CD4-positive, alpha-beta memory T cell (primary cell): Measurements from ENCODE around the gene KCNQ1. TPM values are rescaled to one million over a fixed set of nuclear protein-coding genes. Genes with fewer than 3 reads are reported as not detected.

Source experiments
- CTCF ChIA-PET: fragments of 350-600 bp; sonication (Branson Sonifier 250); formaldehyde crosslinking; loops from one replicate; lab custom pipeline; 2021; ENCODE audit warnings: inconsistent platforms; ENCODE audit not compliant: partially characterized antibody; lab: Charles Lee
- POLR2A ChIA-PET: fragments of 350-600 bp; sonication (Branson Sonifier 250); formaldehyde crosslinking; loops from one replicate; lab custom pipeline; 2021; ENCODE audit not compliant: partially characterized antibody; lab: Charles Lee
- DNase-seq, 5 donors: peaks; one replicate each; pipeline versions ENCODE4 v3.0.0 to v3.0.0-alpha.2; 2020 to 2022; ENCODE audit warnings: mixed read lengths in 1 of 5
- H3K27ac ChIP-seq: one replicate; pipeline ENCODE4 v1.7.0; 2013; ENCODE audit warnings: low read depth, low read length
- H3K27me3 ChIP-seq: 2 replicates; pipeline ENCODE4 v1.7.0; 2013; ENCODE audit warnings: mild to moderate bottlenecking, low read length, moderate library complexity; ENCODE audit not compliant: insufficient read depth
- H3K36me3 ChIP-seq: 2 replicates; pipeline ENCODE4 v1.7.0; 2013; ENCODE audit warnings: mild to moderate bottlenecking, low read length, moderate library complexity; ENCODE audit not compliant: insufficient read depth
- H3K4me1 ChIP-seq: 2 replicates; pipeline ENCODE4 v1.7.0; 2013; ENCODE audit warnings: mild to moderate bottlenecking, low read length, moderate library complexity; ENCODE audit not compliant: insufficient read depth
- H3K4me3 ChIP-seq, 2 donors: one replicate each; pipeline ENCODE4 v1.7.0; 2013; ENCODE audit warnings: low read length in 2 of 2, mild to moderate bottlenecking in 1 of 2
- H3K9me3 ChIP-seq, 2 donors: one replicate each; pipeline ENCODE4 v1.7.0; 2013; ENCODE audit warnings: low read length in 2 of 2, control low read depth in 1 of 2; ENCODE audit not compliant: control insufficient read depth in 1 of 2
- H3K27ac Mint-ChIP-seq, 7 donors: one replicate each; pipeline ENCODE4 v1.8.0; 2020 to 2021; ENCODE audit warnings: mixed read lengths in 7 of 7, mild to moderate bottlenecking in 6 of 7, inconsistent platforms in 3 of 7, moderate library complexity in 3 of 7
- H3K27me3 Mint-ChIP-seq, 2 donors: one replicate each; pipeline ENCODE4 v1.8.0; 2020 to 2021; ENCODE audit warnings: mixed read lengths in 2 of 2
- H3K36me3 Mint-ChIP-seq, 2 donors: one replicate each; pipeline ENCODE4 v1.8.0; 2020 to 2021; ENCODE audit warnings: mixed read lengths in 2 of 2, inconsistent platforms in 1 of 2, mild to moderate bottlenecking in 1 of 2
- H3K4me1 Mint-ChIP-seq, 4 donors: one replicate each; pipeline ENCODE4 v1.8.0; 2020 to 2021; ENCODE audit warnings: mixed read lengths in 4 of 4, mild to moderate bottlenecking in 1 of 4
- H3K4me3 Mint-ChIP-seq, 8 donors: one replicate each; pipeline ENCODE4 v1.8.0; 2020 to 2021; ENCODE audit warnings: mixed read lengths in 8 of 8, mild to moderate bottlenecking in 7 of 8, moderate library complexity in 6 of 8, inconsistent platforms in 3 of 8
- H3K9me3 Mint-ChIP-seq, 8 donors: one replicate each; pipeline ENCODE4 v1.8.0; 2020 to 2021; ENCODE audit warnings: mixed read lengths in 8 of 8, mild to moderate bottlenecking in 5 of 8, inconsistent platforms in 3 of 8, moderate library complexity in 1 of 8
- intact Hi-C: fragments of 100-400 bp; cut with micrococcal nuclease; formaldehyde crosslinking; loops from one replicate; pipeline ENCODE4 v1.15.1; 2023
- polyA plus RNA-seq, 2 donors: library from polyadenylated mRNA; unstranded; fragments of 300-500 nt; fragmentation: Illumina TruSeq; gene quantifications; one replicate each; pipeline ENCODE4 v1.2.3, GENCODE V29; 2021
- total RNA-seq, 2 experiments: library from RNA; stranded (reverse); gene quantifications; one replicate each; pipeline ENCODE4 v1.2.3, GENCODE V29; 2021

The KCNQ1 gene
- total and polyA plus RNA-seq, 4 experiments from 2014 or later = 5.4 to 21.7 (median 21.5) TPM

DNA sequence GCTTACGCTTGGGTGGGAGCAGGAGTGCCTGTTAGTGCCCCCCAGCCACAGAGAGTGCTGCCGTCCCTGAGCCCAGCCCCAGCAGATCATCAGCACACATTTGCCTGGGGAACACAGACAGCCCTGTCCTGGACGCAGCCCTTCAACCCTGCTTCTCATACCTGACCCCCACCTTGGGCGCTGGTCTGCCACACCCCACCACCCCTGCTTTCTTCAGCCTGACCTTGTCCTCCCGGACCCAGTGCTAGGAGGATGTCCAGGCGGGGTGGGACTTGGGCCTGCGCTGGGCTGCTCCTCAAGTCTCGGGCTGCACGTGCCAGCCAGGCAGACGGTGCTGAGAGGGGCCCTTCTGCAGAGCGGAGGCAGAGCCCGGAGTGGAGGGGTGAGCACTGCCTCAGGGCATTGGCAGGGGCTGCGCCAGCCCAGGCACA is 135.8 kb downstream of the KCNQ1 start:
- Histone ChIP-seq H3K4me3 (no peak overlapping the region), H3K9me3 (no peaks in the 10 kb centered on the region), H3K36me3 (no peaks in the 10 kb centered on the region), H3K27ac (no peak overlapping the region), H3K4me1 (no peaks in the 10 kb centered on the region), H3K27me3 (no peaks in the 10 kb centered on the region)
- H3K27me3 Mint-ChIP-seq = no peaks in the 10 kb centered on the region
- H3K27ac Mint-ChIP-seq = no peak overlapping the region
- no peaks in the 10 kb centered on the region for H3K9me3 Mint-ChIP-seq
- POLR2A ChIA-PET = no interaction called here
- intact Hi-C loops = no loop called here
- peaks cover 0 to 2% of the 10 kb centered on the region in 2 donors for H3K36me3 Mint-ChIP-seq
- no peaks in the 10 kb centered on the region for H3K4me1 Mint-ChIP-seq
- DNase-seq = no peak
- no peak overlapping the region for H3K4me3 Mint-ChIP-seq
- CTCF ChIA-PET = no interaction called here

DNA sequence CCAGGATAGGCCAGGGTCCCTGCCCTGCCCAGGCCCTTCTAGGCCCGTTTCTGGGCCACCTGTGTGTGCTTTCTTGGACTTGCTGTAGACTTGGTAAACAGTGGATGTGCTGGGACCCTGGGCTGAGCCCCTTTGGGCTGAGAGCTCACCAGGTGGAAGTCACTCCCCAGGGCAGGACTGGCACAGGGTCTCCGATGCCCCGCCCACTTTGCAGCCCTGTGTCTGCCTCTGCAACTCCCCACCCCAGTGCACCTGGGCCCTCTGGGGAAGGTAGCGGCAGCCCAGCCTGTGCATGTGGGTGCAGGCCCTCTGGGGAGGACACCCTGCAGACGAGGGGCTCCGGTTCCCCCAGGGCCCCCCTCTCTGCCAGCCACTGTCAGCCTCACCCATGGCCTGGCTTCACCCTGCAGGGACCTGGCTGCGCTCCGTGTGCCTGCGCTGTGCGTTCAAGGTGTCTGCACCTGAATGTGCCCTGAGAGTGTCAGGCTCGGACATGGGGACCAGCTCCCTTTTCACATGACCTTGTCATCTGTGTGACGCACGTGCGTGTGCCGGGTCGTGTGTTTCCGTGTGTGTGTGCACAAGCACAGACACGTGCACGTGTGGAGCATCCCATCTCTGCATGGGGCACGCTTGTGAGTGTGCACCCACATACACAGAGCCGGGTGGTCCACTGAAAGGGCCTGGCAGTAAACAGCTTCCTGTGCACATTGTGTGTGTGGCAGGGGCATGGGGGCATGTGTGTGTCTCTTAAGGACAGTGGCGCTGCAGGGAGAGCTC is 136.5 kb downstream of the KCNQ1 start:
- no peaks in the 10 kb centered on the region for H3K4me1 ChIP-seq
- no peak overlapping the region for H3K4me3 ChIP-seq
- no peak for DNase-seq
- no peaks in the 10 kb centered on the region for H3K36me3 ChIP-seq
- no peaks in the 10 kb centered on the region for H3K27me3 ChIP-seq
- no peaks in the 10 kb centered on the region for H3K9me3 Mint-ChIP-seq
- H3K36me3 Mint-ChIP-seq = peaks cover 0 to 2% of the 10 kb centered on the region in 2 donors
- no peak overlapping the region for H3K4me3 Mint-ChIP-seq
- H3K27ac ChIP-seq = no peak overlapping the region
- no peaks in the 10 kb centered on the region for H3K9me3 ChIP-seq
- ChIA-PET CTCF (no interaction called here), POLR2A (no interaction called here)
- no peaks in the 10 kb centered on the region for H3K27me3 Mint-ChIP-seq
- intact Hi-C loops = no loop called here
- H3K4me1 Mint-ChIP-seq = no peaks in the 10 kb centered on the region
- H3K27ac Mint-ChIP-seq = no peak overlapping the region

DNA sequence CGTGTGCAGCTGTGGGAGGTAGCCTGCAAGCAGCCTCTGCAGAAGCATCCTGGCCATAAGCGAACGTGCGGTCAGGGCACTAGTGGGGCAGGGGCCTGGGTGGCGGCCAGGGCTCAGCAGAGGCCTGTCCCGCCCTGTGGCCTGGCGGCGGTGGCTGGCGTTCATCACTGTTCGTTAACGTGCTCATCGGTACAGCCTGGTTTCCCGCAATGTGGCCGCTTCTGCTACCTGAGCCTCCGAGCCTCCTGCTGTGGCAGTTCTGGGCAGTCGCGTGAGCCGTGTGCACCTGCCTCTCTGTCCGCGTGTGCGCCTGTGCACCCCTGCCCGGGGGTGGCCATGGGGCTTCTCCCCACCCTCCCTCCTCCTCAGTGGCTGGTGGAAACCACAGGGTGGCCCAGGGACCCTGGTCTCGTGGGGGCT is 137.1 kb downstream of the KCNQ1 start:
- no peaks in the 10 kb centered on the region for H3K27me3 ChIP-seq
- Mint-ChIP-seq H3K9me3 (no peaks in the 10 kb centered on the region), H3K27me3 (no peaks in the 10 kb centered on the region), H3K4me1 (no peaks in the 10 kb centered on the region), H3K27ac (no peak overlapping the region), H3K4me3 (no peak overlapping the region), H3K36me3 (peaks cover 0 to 2% of the 10 kb centered on the region in 2 donors)
- intact Hi-C loops = no loop called here
- H3K9me3 ChIP-seq = no peaks in the 10 kb centered on the region
- DNase-seq = no peak
- ChIA-PET CTCF (no interaction called here), POLR2A (no interaction called here)
- H3K27ac ChIP-seq = no peak overlapping the region
- H3K4me3 ChIP-seq = no peak overlapping the region
- H3K4me1 ChIP-seq = no peaks in the 10 kb centered on the region
- H3K36me3 ChIP-seq = no peaks in the 10 kb centered on the region

DNA sequence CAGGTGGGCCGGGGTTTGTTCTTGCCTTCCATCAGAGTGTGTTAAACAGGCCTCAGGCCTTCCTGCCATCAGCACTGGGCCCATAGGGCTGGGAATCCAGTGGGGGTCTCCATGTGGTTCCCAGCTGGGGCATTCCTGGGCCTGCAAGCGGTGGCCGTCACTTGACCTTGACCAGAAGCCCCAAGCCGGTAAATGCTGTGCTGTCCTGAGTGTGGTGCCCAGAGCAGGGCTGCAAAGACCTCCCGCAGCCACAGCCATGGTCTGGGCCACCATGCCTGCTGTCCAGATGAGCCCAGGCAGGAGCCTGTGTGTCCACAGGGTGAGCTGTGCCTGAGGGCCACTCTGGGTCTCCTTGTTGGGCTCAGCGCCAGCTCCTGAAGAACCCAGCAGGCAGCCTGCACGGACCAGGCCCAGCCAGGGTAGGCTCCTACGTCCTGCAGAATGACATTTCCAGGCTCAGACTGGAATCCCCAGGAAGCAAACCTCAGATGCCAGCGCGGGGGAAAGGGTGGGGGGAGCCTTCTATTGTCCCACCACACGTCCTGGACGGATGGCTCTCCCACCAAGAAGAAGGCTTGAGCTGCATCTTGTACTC is 137.6 kb downstream of the KCNQ1 start:
- no peaks in the 10 kb centered on the region for H3K4me1 ChIP-seq
- H3K4me3 ChIP-seq = no peak overlapping the region
- no peaks in the 10 kb centered on the region for H3K4me1 Mint-ChIP-seq
- no peak overlapping the region for H3K27ac ChIP-seq
- H3K9me3 ChIP-seq = no peaks in the 10 kb centered on the region
- ChIA-PET POLR2A (no interaction called here), CTCF (no interaction called here)
- no peak overlapping the region for H3K27ac Mint-ChIP-seq
- intact Hi-C loops = no loop called here
- no peak for DNase-seq
- no peaks in the 10 kb centered on the region for H3K9me3 Mint-ChIP-seq
- H3K36me3 ChIP-seq = no peaks in the 10 kb centered on the region
- peaks cover 0 to 3% of the 10 kb centered on the region in 2 donors for H3K36me3 Mint-ChIP-seq
- H3K27me3 ChIP-seq = no peaks in the 10 kb centered on the region
- no peak overlapping the region for H3K4me3 Mint-ChIP-seq
- H3K27me3 Mint-ChIP-seq = no peaks in the 10 kb centered on the region

DNA sequence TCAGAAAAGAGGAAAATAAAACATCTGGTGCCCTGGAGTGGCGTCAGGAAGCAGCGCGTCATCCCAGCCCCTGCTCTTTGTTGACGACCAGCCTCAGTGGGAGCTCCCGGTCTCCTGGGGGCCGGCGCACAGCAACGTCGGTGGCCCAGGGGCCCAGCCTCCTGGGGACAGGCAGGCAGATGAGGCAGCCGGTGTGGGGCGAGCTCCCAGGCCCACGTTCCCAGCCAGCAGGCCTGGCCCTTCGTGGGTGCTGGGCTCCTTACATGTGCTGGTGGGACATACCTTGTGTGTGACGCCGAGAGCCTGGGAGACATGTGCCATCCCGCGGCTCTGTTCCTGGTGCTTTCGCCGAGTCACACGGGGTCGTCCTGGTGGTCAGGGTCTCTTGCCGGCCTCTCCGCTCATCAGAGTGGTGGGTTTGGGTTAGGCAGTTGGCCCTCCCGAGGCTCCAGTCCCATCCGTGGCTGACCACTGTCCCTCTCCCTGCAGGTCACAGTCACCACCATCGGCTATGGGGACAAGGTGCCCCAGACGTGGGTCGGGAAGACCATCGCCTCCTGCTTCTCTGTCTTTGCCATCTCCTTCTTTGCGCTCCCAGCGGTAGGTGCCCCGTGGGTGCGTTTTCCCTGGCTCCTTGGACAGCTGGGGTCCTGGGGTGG is 138.3 kb downstream of the KCNQ1 start:
- ChIA-PET CTCF (no interaction called here), POLR2A (no interaction called here)
- no peaks in the 10 kb centered on the region for H3K4me1 ChIP-seq
- H3K36me3 ChIP-seq = no peaks in the 10 kb centered on the region
- no peak overlapping the region for H3K4me3 ChIP-seq
- peaks cover 0 to 5% of the 10 kb centered on the region in 2 donors for H3K36me3 Mint-ChIP-seq
- no peaks in the 10 kb centered on the region for H3K27me3 ChIP-seq
- no peaks in the 10 kb centered on the region for H3K9me3 ChIP-seq
- no peak overlapping the region for H3K27ac ChIP-seq
- no peaks in the 10 kb centered on the region for H3K27me3 Mint-ChIP-seq
- DNase-seq = no peak
- no peak overlapping the region for H3K27ac Mint-ChIP-seq
- H3K4me1 Mint-ChIP-seq = no peaks in the 10 kb centered on the region
- intact Hi-C loops = no loop called here
- H3K4me3 Mint-ChIP-seq = no peak overlapping the region
- no peaks in the 10 kb centered on the region for H3K9me3 Mint-ChIP-seq

DNA sequence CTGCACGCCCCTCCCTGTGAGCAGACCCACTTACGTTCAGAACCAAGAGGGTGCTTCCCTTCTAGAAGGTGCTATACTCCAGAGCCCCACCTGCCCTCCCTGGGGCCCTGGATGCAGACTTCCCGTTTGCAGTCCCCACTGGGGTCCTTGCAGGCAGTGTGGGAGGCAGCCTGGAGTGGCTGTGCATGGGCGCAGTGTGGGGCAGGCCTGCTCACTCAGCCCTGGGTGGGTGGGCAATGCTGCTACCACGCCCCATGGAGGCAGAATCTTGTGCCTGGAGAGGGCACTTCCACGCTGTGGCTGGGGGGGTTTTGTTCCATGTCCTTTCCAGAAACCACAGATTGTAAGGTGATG is 138.8 kb downstream of the KCNQ1 start:
- no peaks in the 10 kb centered on the region for H3K36me3 ChIP-seq

DNA sequence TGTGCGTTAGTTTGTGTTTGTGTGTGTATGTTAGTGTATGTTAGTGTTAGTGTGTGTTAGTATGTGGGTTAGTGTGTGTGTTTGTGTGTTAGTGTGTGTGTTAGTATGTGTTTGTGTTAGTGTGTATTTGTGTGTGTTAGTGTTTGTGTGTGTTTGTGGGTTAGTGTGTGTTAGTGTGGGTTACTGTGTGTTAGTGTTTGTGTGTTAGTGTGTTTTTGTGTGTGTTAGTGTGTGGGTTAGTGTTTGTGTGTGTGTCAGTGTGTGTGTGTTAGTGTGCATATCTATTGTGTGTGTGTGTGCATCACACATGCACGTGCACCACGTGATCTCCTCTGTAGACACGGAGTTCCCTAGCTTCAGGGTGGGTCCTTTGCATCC is 139.6 kb downstream of the KCNQ1 start:
- H3K36me3 Mint-ChIP-seq = peaks cover 0 to 10% of the 10 kb centered on the region in 2 donors
- H3K4me3 ChIP-seq = no peak overlapping the region
- no peak overlapping the region for H3K27ac ChIP-seq
- H3K9me3 ChIP-seq = no peaks in the 10 kb centered on the region
- intact Hi-C loops = no loop called here
- ChIA-PET CTCF (no interaction called here), POLR2A (no interaction called here)
- no peaks in the 10 kb centered on the region for H3K36me3 ChIP-seq
- H3K4me1 ChIP-seq = no peaks in the 10 kb centered on the region
- no peak for DNase-seq
- no peak overlapping the region for H3K4me3 Mint-ChIP-seq
- no peaks in the 10 kb centered on the region for H3K27me3 ChIP-seq
- H3K4me1 Mint-ChIP-seq = no peaks in the 10 kb centered on the region
- no peak overlapping the region for H3K27ac Mint-ChIP-seq
- no peaks in the 10 kb centered on the region for H3K27me3 Mint-ChIP-seq
- no peaks in the 10 kb centered on the region for H3K9me3 Mint-ChIP-seq

More for the DNA sequence above, 138.8 kb downstream of the KCNQ1 start:
- Histone ChIP-seq H3K4me3 (no peak overlapping the region), H3K9me3 (no peaks in the 10 kb centered on the region), H3K27ac (no peak overlapping the region), H3K4me1 (no peaks in the 10 kb centered on the region), H3K27me3 (no peaks in the 10 kb centered on the region)
- ChIA-PET CTCF (no interaction called here), POLR2A (no interaction called here)
- no peak overlapping the region for H3K4me3 Mint-ChIP-seq
- H3K27ac Mint-ChIP-seq = no peak overlapping the region
- H3K4me1 Mint-ChIP-seq = no peaks in the 10 kb centered on the region
- no peak for DNase-seq
- no peaks in the 10 kb centered on the region for H3K27me3 Mint-ChIP-seq
- H3K36me3 Mint-ChIP-seq = peaks cover 0 to 8% of the 10 kb centered on the region in 2 donors
- intact Hi-C loops = no loop called here
- no peaks in the 10 kb centered on the region for H3K9me3 Mint-ChIP-seq
